BLaER1 (cell line): ENCODE results near the gene PPIP5K2.

Experiments
- H3K27ac ChIP-seq: shearing (Covaris generic); formaldehyde crosslinking; 2 replicates; pipeline ENCODE4 v1.8.1; 2022
- H3K27me3 ChIP-seq: shearing (Covaris generic); formaldehyde crosslinking; 2 replicates; pipeline ENCODE4 v1.8.1; 2022
- H3K36me3 ChIP-seq: shearing (Covaris generic); formaldehyde crosslinking; 2 replicates; pipeline ENCODE4 v1.8.1; 2022
- H3K4me1 ChIP-seq: shearing (Covaris generic); formaldehyde crosslinking; 2 replicates; pipeline ENCODE4 v1.8.1; 2022
- H3K4me2 ChIP-seq: shearing (Covaris generic); formaldehyde crosslinking; 2 replicates; pipeline ENCODE4 v1.8.1; 2022
- H3K4me3 ChIP-seq: shearing (Covaris generic); formaldehyde crosslinking; 2 replicates; pipeline ENCODE4 v1.8.1; 2022
- H3K9ac ChIP-seq: shearing (Covaris generic); formaldehyde crosslinking; 2 replicates; pipeline ENCODE4 v1.8.1; 2022
- H3K9me3 ChIP-seq: shearing (Covaris generic); formaldehyde crosslinking; 2 replicates; pipeline ENCODE4 v1.8.1; 2022
- H4K20me1 ChIP-seq: shearing (Covaris generic); formaldehyde crosslinking; 2 replicates; pipeline ENCODE4 v1.8.1; 2022
- Cebpa-rat ChIP-seq: shearing (Covaris generic); IDR thresholded peaks from 2 replicates; pipeline ENCODE4 v1.8.1; 2022

The PPIP5K2 gene

GRCh38 chr5:103232393-103232999 lies 112.4 kb downstream of the PPIP5K2 start:
- H3K27ac ChIP-seq: no peak overlapping the region
- no peaks in the 10 kb centered on the region for H3K9me3 ChIP-seq
- H3K9ac ChIP-seq: no peak overlapping the region
- no peaks in the 10 kb centered on the region for H4K20me1 ChIP-seq
- TF ChIP-seq Cebpa-rat: no peak
- H3K4me1 ChIP-seq: no peaks in the 10 kb centered on the region
- H3K4me2 ChIP-seq: no peak overlapping the region
- H3K4me3 ChIP-seq: no peak overlapping the region
- H3K27me3 ChIP-seq: no peaks in the 10 kb centered on the region
- H3K36me3 ChIP-seq: no peaks in the 10 kb centered on the region

GRCh38 chr5:103234239-103234975 lies 114.3 kb downstream of the PPIP5K2 start:
- Histone ChIP-seq H3K27me3 (no peaks in the 10 kb centered on the region), H3K4me3 (no peak overlapping the region)

GRCh38 chr5:103235891-103236290 lies 115.8 kb downstream of the PPIP5K2 start:
- no peak for TF ChIP-seq Cebpa-rat
- H3K27me3 ChIP-seq: no peaks in the 10 kb centered on the region
- H3K4me3 ChIP-seq: no peak overlapping the region
- no peak overlapping the region for H3K27ac ChIP-seq
- no peaks in the 10 kb centered on the region for H3K36me3 ChIP-seq
- no peaks in the 10 kb centered on the region for H4K20me1 ChIP-seq
- H3K4me1 ChIP-seq: no peaks in the 10 kb centered on the region
- H3K9me3 ChIP-seq: no peaks in the 10 kb centered on the region; the same call in 1 of the 2 replicates
- H3K9ac ChIP-seq: no peak overlapping the region
- H3K4me2 ChIP-seq: no peak overlapping the region

More at GRCh38 chr5:103234239-103234975, 114.3 kb downstream of the PPIP5K2 start:
- Histone ChIP-seq H3K27ac (no peak overlapping the region), H3K36me3 (no peaks in the 10 kb centered on the region), H3K4me1 (no peaks in the 10 kb centered on the region), H3K4me2 (no peak overlapping the region), H3K9ac (no peak overlapping the region), H3K9me3 (no peaks in the 10 kb centered on the region; the same call in 1 of the 2 replicates), H4K20me1 (no peaks in the 10 kb centered on the region)
- no peak for TF ChIP-seq Cebpa-rat

- H3K36me3 ChIP-seq: no peaks in the 10 kb centered on the region
- TF ChIP-seq Cebpa-rat: no peak
- no peak overlapping the region for H3K4me3 ChIP-seq
- no peak overlapping the region for H3K9ac ChIP-seq
- H3K27me3 ChIP-seq: no peaks in the 10 kb centered on the region
- no peaks in the 10 kb centered on the region for H3K4me1 ChIP-seq
- H3K9me3 ChIP-seq: no peaks in the 10 kb centered on the region; the same call in 1 of the 2 replicates
- no peak overlapping the region for H3K4me2 ChIP-seq
- no peak overlapping the region for H3K27ac ChIP-seq
- no peaks in the 10 kb centered on the region for H4K20me1 ChIP-seq
These were observed 117.7 kb downstream of the PPIP5K2 start for GRCh38 chr5:103237778-103238177.

GRCh38 chr5:103243665-103244064 lies 123.6 kb downstream of the PPIP5K2 start:
- Histone ChIP-seq H3K4me2 (no peak overlapping the region), H3K4me1 (no peaks in the 10 kb centered on the region), H3K36me3 (no peaks in the 10 kb centered on the region), H3K9me3 (peaks cover 4% of the 10 kb centered on the region; the same call in 1 of the 2 replicates), H3K27ac (no peak overlapping the region), H4K20me1 (no peaks in the 10 kb centered on the region), H3K4me3 (no peak overlapping the region), H3K27me3 (no peaks in the 10 kb centered on the region), H3K9ac (no peak overlapping the region)
- no peak for TF ChIP-seq Cebpa-rat

- Histone ChIP-seq H3K4me2 (no peak overlapping the region), H3K27me3 (no peaks in the 10 kb centered on the region), H3K27ac (no peak overlapping the region), H3K4me1 (no peaks in the 10 kb centered on the region), H3K9me3 (peaks cover 4% of the 10 kb centered on the region; the same call in 1 of the 2 replicates), H3K4me3 (no peak overlapping the region), H3K9ac (no peak overlapping the region), H3K36me3 (no peaks in the 10 kb centered on the region), H4K20me1 (no peaks in the 10 kb centered on the region)
- no peak for TF ChIP-seq Cebpa-rat
These were observed 124.3 kb downstream of the PPIP5K2 start for GRCh38 chr5:103244398-103244797.

- TF ChIP-seq Cebpa-rat: no peak
- Histone ChIP-seq H3K4me1 (no peaks in the 10 kb centered on the region), H3K9me3 (0 out of 2 replicates have a peak, but pooled peaks cover 4% of the 10 kb centered on the region), H3K4me3 (no peak overlapping the region), H3K4me2 (no peak overlapping the region), H3K9ac (no peak overlapping the region), H3K27me3 (no peaks in the 10 kb centered on the region), H4K20me1 (no peaks in the 10 kb centered on the region), H3K36me3 (no peaks in the 10 kb centered on the region), H3K27ac (no peak overlapping the region)
These were observed 125.7 kb downstream of the PPIP5K2 start for GRCh38 chr5:103245761-103246160.

GRCh38 chr5:103247118-103247517 lies 127.0 kb downstream of the PPIP5K2 start:
- H3K9me3 ChIP-seq: 0 out of 2 replicates have a peak, but pooled peaks cover 4% of the 10 kb centered on the region

GRCh38 chr5:103249068-103249467 lies 129.0 kb downstream of the PPIP5K2 start:
- TF ChIP-seq Cebpa-rat: no peak
- no peaks in the 10 kb centered on the region for H3K36me3 ChIP-seq

More at GRCh38 chr5:103247118-103247517, 127.0 kb downstream of the PPIP5K2 start:
- no peak overlapping the region for H3K4me3 ChIP-seq
- no peaks in the 10 kb centered on the region for H3K4me1 ChIP-seq
- no peaks in the 10 kb centered on the region for H4K20me1 ChIP-seq
- no peak overlapping the region for H3K4me2 ChIP-seq
- TF ChIP-seq Cebpa-rat: no peak
- no peak overlapping the region for H3K27ac ChIP-seq
- H3K36me3 ChIP-seq: no peaks in the 10 kb centered on the region
- H3K9ac ChIP-seq: no peak overlapping the region
- no peaks in the 10 kb centered on the region for H3K27me3 ChIP-seq

GRCh38 chr5:103254921-103255320 lies 134.8 kb downstream of the PPIP5K2 start:
- Histone ChIP-seq H3K9ac (no peak overlapping the region), H3K36me3 (no peaks in the 10 kb centered on the region), H3K4me1 (peaks cover 4% of the 10 kb centered on the region; the same call in 1 of the 2 replicates), H3K9me3 (no peaks in the 10 kb centered on the region), H3K4me2 (no peak overlapping the region), H3K27me3 (no peaks in the 10 kb centered on the region), H4K20me1 (no peaks in the 10 kb centered on the region), H3K4me3 (no peak overlapping the region), H3K27ac (no peak overlapping the region)
- no peak for TF ChIP-seq Cebpa-rat

More at GRCh38 chr5:103249068-103249467, 129.0 kb downstream of the PPIP5K2 start:
- Histone ChIP-seq H3K27ac (no peak overlapping the region), H3K9me3 (0 out of 2 replicates have a peak, but pooled peaks cover 4% of the 10 kb centered on the region), H3K27me3 (no peaks in the 10 kb centered on the region), H3K9ac (no peak overlapping the region), H4K20me1 (no peaks in the 10 kb centered on the region), H3K4me3 (no peak overlapping the region), H3K4me2 (no peak overlapping the region), H3K4me1 (no peaks in the 10 kb centered on the region)
